OCI-LY7 (cell line): Measurements from ENCODE around the gene CERS4.

Experiments used
- EZH2phosphoT487 ChIP-seq: fragments of 200-600 bp; sonication (generic); IDR thresholded peaks from 2 replicates; pipeline ENCODE4 v1.6.1; 2018; ENCODE audit warnings: low read depth, borderline replicate concordance, mild to moderate bottlenecking, mixed run types, antibody characterized with exemption, low read length, moderate library complexity, mixed read lengths
- TF ChIP-seq, protein P1 (sequence below): fragments of 200-600 bp; sonication (generic); conservative IDR thresholded peaks from 2 replicates; pipeline ENCODE4 v1.5.1; 2014; ENCODE audit warnings: mild to moderate bottlenecking, antibody characterized with exemption, low read length, moderate library complexity, mixed read lengths

DNA sequence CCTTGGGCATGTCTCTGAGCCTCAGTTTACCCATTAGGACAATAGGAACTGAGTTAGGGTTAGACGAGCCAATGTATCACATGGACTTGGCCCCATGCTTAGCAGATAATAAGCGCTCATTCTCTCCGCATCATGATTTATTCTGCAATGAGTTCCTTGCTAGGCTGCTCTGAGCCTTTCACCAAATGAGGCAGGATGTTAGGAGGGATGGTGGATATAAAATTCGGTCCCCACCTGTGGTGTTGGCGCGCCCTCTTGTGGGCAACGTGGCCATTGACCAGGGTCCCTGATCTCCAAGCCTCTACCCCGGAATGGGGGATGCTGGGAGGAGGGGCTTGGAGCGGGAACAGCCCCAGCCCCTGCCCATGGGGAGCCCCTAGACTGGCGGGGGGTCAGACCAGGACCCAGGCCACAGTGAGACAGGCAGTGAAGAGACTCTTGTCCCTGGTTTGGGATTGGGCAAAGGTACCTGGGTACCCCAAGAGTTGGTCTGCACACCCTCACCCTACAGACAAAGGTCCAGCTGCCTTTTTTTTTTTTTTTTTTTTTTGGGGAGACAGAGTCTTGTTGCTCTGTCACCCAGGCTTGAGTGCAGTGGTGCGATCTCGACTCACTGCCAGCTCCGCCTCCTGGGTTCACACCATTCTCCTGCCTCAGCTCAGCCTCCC is 43.9 kb downstream of the CERS4 start:
- TF ChIP-seq, protein P1, sequence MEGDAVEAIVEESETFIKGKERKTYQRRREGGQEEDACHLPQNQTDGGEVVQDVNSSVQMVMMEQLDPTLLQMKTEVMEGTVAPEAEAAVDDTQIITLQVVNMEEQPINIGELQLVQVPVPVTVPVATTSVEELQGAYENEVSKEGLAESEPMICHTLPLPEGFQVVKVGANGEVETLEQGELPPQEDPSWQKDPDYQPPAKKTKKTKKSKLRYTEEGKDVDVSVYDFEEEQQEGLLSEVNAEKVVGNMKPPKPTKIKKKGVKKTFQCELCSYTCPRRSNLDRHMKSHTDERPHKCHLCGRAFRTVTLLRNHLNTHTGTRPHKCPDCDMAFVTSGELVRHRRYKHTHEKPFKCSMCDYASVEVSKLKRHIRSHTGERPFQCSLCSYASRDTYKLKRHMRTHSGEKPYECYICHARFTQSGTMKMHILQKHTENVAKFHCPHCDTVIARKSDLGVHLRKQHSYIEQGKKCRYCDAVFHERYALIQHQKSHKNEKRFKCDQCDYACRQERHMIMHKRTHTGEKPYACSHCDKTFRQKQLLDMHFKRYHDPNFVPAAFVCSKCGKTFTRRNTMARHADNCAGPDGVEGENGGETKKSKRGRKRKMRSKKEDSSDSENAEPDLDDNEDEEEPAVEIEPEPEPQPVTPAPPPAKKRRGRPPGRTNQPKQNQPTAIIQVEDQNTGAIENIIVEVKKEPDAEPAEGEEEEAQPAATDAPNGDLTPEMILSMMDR, result peak; percentile 97
- no peak for TF ChIP-seq EZH2phosphoT487
